HEK293 (cell line): ENCODE measurements around the gene TOMM40L.
A peak's percentile ranks its signal among the peaks of the same experiment; 100 is the strongest.

Experiments used
- CTCF ChIA-PET: fragments of 350-600 bp; formaldehyde crosslinking; extraction: SDS; loops from one replicate; lab custom pipeline; 2021; ENCODE audit warnings: antibody characterized with exemption; lab: Yijun Ruan, JAX
- POLR2A ChIA-PET: fragments of 300-600 bp; formaldehyde crosslinking; extraction: SDS; loops from one replicate; lab custom pipeline; 2020; ENCODE audit warnings: antibody characterized with exemption, inconsistent platforms; lab: Yijun Ruan, JAX
- H3K27ac ChIP-seq: fragments of 200-500 bp; sonication (Bioruptor generic); 2 replicates; pipeline ENCODE4 v1.5.1; 2014; ENCODE audit warnings: low read depth, low read length, control low read depth, inconsistent platforms; ENCODE audit errors: extremely low read depth
- H3K36me3 ChIP-seq, 2 experiments: fragments of 200-500 bp in 1 of 2; sonication (Bioruptor generic) in 1 of 2; 1 replicate in 1 of 2; 2 replicates in 1 of 2; pipeline ENCODE4 v1.5.1; 2014 to 2017; ENCODE audit warnings: inconsistent platforms in 2 of 2, low read length in 2 of 2; ENCODE audit not compliant: control insufficient read depth in 2 of 2, insufficient read depth in 1 of 2
- H3K4me1 ChIP-seq: fragments of 200-500 bp; sonication (Bioruptor generic); 2 replicates; pipeline ENCODE4 v1.5.1; 2014; ENCODE audit warnings: mild to moderate bottlenecking, low read length, inconsistent platforms; ENCODE audit not compliant: control insufficient read depth, insufficient read depth
- H3K4me3 ChIP-seq: 2 replicates; pipeline ENCODE4 v1.5.1; 2011; ENCODE audit warnings: low read depth, mild to moderate bottlenecking, control low read depth, low read length, moderate library complexity
- H3K9me3 ChIP-seq: fragments of 200-500 bp; sonication (Bioruptor generic); 2 replicates; pipeline ENCODE4 v1.5.1; 2014; ENCODE audit warnings: low read depth, low read length, inconsistent platforms; ENCODE audit not compliant: control insufficient read depth, insufficient read depth
- AEBP2 ChIP-seq: fragments of 450-650 bp; formaldehyde crosslinking; IDR thresholded peaks from 2 replicates; pipeline ENCODE4 v1.5.1; 2016; ENCODE audit warnings: missing biosample characterization, missing genetic modification characterization, borderline replicate concordance
- CTCF ChIP-seq: fragments of 450-650 bp; formaldehyde crosslinking; IDR thresholded peaks from 2 replicates; pipeline ENCODE4 v1.5.1; 2016; ENCODE audit warnings: missing biosample characterization, missing genetic modification characterization
- KLF16 ChIP-seq: fragments of 450-650 bp; formaldehyde crosslinking; IDR thresholded peaks from 2 replicates; pipeline ENCODE4 v1.5.1; 2017; ENCODE audit warnings: missing biosample characterization, missing genetic modification characterization
- KLF7 ChIP-seq: fragments of 450-650 bp; formaldehyde crosslinking; IDR thresholded peaks from 2 replicates; pipeline ENCODE4 v1.5.1; 2016; ENCODE audit warnings: missing biosample characterization, missing genetic modification characterization, borderline replicate concordance
- MZF1 ChIP-seq: fragments of 450-650 bp; formaldehyde crosslinking; IDR thresholded peaks from 2 replicates; pipeline ENCODE4 v1.5.1; 2017; ENCODE audit warnings: missing biosample characterization, missing genetic modification characterization, borderline replicate concordance
- PATZ1 ChIP-seq: fragments of 450-650 bp; formaldehyde crosslinking; IDR thresholded peaks from 2 replicates; pipeline ENCODE4 v1.5.1; 2016; ENCODE audit warnings: missing biosample characterization, missing genetic modification characterization
- PRDM10 ChIP-seq: fragments of 450-650 bp; formaldehyde crosslinking; IDR thresholded peaks from 2 replicates; pipeline ENCODE4 v1.5.1; 2016; ENCODE audit warnings: missing biosample characterization, missing genetic modification characterization
- SETDB1 ChIP-seq: IDR thresholded peaks from one replicate; pipeline ENCODE4 v1.6.1; 2017; ENCODE audit warnings: mild to moderate bottlenecking, low read length, moderate library complexity, mixed read lengths; ENCODE audit not compliant: insufficient read length
- ZBTB11 ChIP-seq: fragments of 450-650 bp; formaldehyde crosslinking; conservative IDR thresholded peaks from 2 replicates; pipeline ENCODE4 v1.5.1; 2016; ENCODE audit warnings: low read depth, missing biosample characterization, missing genetic modification characterization
- ZNF132 ChIP-seq: fragments of 450-650 bp; formaldehyde crosslinking; IDR thresholded peaks from 2 replicates; pipeline ENCODE4 v1.5.1; 2017; ENCODE audit warnings: missing biosample characterization, missing genetic modification characterization, borderline replicate concordance
- ZNF18 ChIP-seq: fragments of 450-650 bp; formaldehyde crosslinking; IDR thresholded peaks from 2 replicates; pipeline ENCODE4 v1.5.1; 2016; ENCODE audit warnings: missing biosample characterization, missing genetic modification characterization
- ZNF2 ChIP-seq: fragments of 450-650 bp; formaldehyde crosslinking; IDR thresholded peaks from 2 replicates; pipeline ENCODE4 v1.5.1; 2016; ENCODE audit warnings: missing biosample characterization, missing genetic modification characterization
- ZNF473 ChIP-seq: fragments of 450-650 bp; formaldehyde crosslinking; IDR thresholded peaks from 2 replicates; pipeline ENCODE4 v1.5.1; 2017; ENCODE audit warnings: missing biosample characterization, missing genetic modification characterization
- ZNF529 ChIP-seq: fragments of 450-650 bp; formaldehyde crosslinking; IDR thresholded peaks from 2 replicates; pipeline ENCODE4 v1.5.1; 2017; ENCODE audit warnings: missing genetic modification characterization, missing biosample characterization; ENCODE audit not compliant: insufficient replicate concordance
- ZNF654 ChIP-seq: fragments of 450-650 bp; formaldehyde crosslinking; IDR thresholded peaks from 2 replicates; pipeline ENCODE4 v1.5.1; 2016; ENCODE audit warnings: low read depth, missing biosample characterization, missing genetic modification characterization
- ZNF660 ChIP-seq: fragments of 450-650 bp; IDR thresholded peaks from 2 replicates; pipeline ENCODE4 v1.5.1; 2018; ENCODE audit warnings: missing biosample characterization, mild to moderate bottlenecking, missing genetic modification characterization
- ZNF707 ChIP-seq: fragments of 450-650 bp; formaldehyde crosslinking; IDR thresholded peaks from 2 replicates; pipeline ENCODE4 v1.5.1; 2016; ENCODE audit warnings: missing biosample characterization, missing genetic modification characterization
- ZSCAN30 ChIP-seq: fragments of 450-650 bp; IDR thresholded peaks from 2 replicates; pipeline ENCODE4 v1.5.1; 2018; ENCODE audit warnings: missing biosample characterization, mild to moderate bottlenecking, missing genetic modification characterization, moderate library complexity
- ZXDB ChIP-seq: fragments of 450-650 bp; formaldehyde crosslinking; IDR thresholded peaks from 2 replicates; pipeline ENCODE4 v1.5.1; 2016; ENCODE audit warnings: missing biosample characterization, missing genetic modification characterization

The TOMM40L gene

GRCh38 chr1:161209790-161210409, 16.0 kb upstream of the TOMM40L start:
- CTCF ChIA-PET = interaction anchor here (0.6 to 6.8 kb wide), 16 partner anchors 7 to 987 kb away, joined by 3 to 82 read pairs (median 6); partner anchors contain the start of genes APOA2 and TOMM40L
- POLR2A ChIA-PET = no interaction called here
- H3K4me3 ChIP-seq = no peak overlapping the region
- no peaks in the 10 kb centered on the region for H3K9me3 ChIP-seq
- TF ChIP-seq ZBTB11 (tag by site-specific recombination) (peak; percentile 90), ZNF660 (peak; percentile 44; the same call in 1 of the 2 replicates), PRDM10 (0 out of 2 replicates have a peak, but pooled peaks have one; percentile 12), ZSCAN30 (peak; percentile 68; the same call in 1 of the 2 replicates), ZXDB (tag by site-specific recombination) (no peak), CTCF (tag by site-specific recombination) (peak; percentile 83), ZNF473 (no peak), ZNF654 (tag by site-specific recombination) (peak; percentile 84), PATZ1 (tag by site-specific recombination) (peak; percentile 31; the same call in 1 of the 2 replicates), ZNF2 (tag by site-specific recombination) (peak; percentile 81), MZF1 (tag by site-specific recombination) (no peak), SETDB1 (no peak)
- H3K27ac ChIP-seq = no peak overlapping the region
- peaks cover 48 to 90% of the 10 kb centered on the region in 2 experiments for H3K36me3 ChIP-seq
- H3K4me1 ChIP-seq = no peaks in the 10 kb centered on the region

- no peaks in the 10 kb centered on the region for H3K4me1 ChIP-seq
- no peaks in the 10 kb centered on the region for H3K9me3 ChIP-seq
- no peak overlapping the region for H3K4me3 ChIP-seq
- H3K27ac ChIP-seq = no peak overlapping the region
- CTCF ChIA-PET = no interaction called here
- peaks cover 35 to 57% of the 10 kb centered on the region in 2 experiments for H3K36me3 ChIP-seq
- POLR2A ChIA-PET = no interaction called here
- TF ChIP-seq ZNF132 (tag by site-specific recombination) = no peak
- TF ChIP-seq KLF16 (tag by site-specific recombination) = no peak
- no peak for TF ChIP-seq KLF7 (tag by site-specific recombination)
- TF ChIP-seq AEBP2 = no peak
- TF ChIP-seq ZNF529 = no peak
- no peak for TF ChIP-seq ZNF18 (tag by site-specific recombination)
- no peak for TF ChIP-seq ZNF707 (tag by site-specific recombination)
These were observed 11.5 kb upstream of the TOMM40L start for GRCh38 chr1:161214369-161214768.
